Right lobe of liver (tissue), 4 donors: Measurements from ENCODE around the gene KCNQ1.

Experiments
- CTCF ChIP-seq, 4 donors: fragments of 200-600 bp in 3 of 4; fragments of 450-650 bp in 1 of 4; IDR thresholded peaks; one replicate each; pipeline versions ENCODE4 v1.5.1 to v1.8.0; 2016 to 2022; ENCODE audit warnings: antibody characterized with exemption in 4 of 4, mild to moderate bottlenecking in 2 of 4
- POLR2A ChIP-seq: fragments of 450-650 bp; IDR thresholded peaks from one replicate; pipeline ENCODE4 v1.6.1; 2017; ENCODE audit warnings: antibody characterized with exemption, mild to moderate bottlenecking
- donor health status: DM: no; HTN: no; CAD: no.
- donor health status: DM: no; HTN: no; CAD: no.
- donor health status: DM: no; HTN: yes; CAD: no.

- TF ChIP-seq CTCF (IDR thresholded peaks at IDR 0.05) = no peak
- TF ChIP-seq POLR2A = no peak
These were observed 17.8 kb downstream of the KCNQ1 start for GRCh38 chr11:2462543-2462985.
